NT2/D1 (cell line): ENCODE results near the gene PDGFC.

Experiments
- SUZ12 ChIP-seq: IDR thresholded peaks from 2 replicates; pipeline ENCODE4 v1.6.1; 2011; ENCODE audit not compliant: insufficient read length, insufficient read depth; ENCODE audit errors: extremely low read depth
- ZNF274 ChIP-seq: IDR thresholded peaks from 2 replicates; pipeline ENCODE4 v1.6.1; 2011; ENCODE audit warnings: mild to moderate bottlenecking, low read depth, low read length

GRCh38 chr4:156956359-156956758, 15.2 kb downstream of the PDGFC start:
- TF ChIP-seq ZNF274 = no peak
- TF ChIP-seq SUZ12 = no peak
